ENCODE data around the gene MALRD1. TPM values are rescaled to one million over a fixed set of nuclear protein-coding genes. Genes with fewer than 3 reads are reported as not detected.

Gene MALRD1
- total RNA-seq, 4 donors from 2014 or later: 1.1 to 6.2 TPM; not detected in 2

DNA sequence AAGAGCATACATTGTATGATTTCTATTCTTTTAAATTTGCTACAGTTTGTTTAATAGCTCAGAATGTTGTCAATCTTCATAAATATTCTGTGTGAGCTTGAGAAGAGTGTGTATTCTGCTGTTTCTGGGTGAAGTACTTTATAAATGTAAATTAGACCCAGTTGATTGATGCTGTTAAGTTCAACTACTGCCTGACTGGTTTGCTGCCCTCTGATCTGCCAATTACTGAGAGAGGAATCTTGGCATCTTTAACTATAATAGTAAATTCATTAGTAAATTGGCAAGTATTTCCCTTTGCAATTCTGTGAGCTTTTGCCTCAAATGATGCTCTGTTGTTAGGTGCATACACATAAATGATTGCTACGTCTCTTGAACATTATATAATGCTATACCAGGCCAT, 512.6 kb downstream of the MALRD1 start:
- H3K9me3 ChIP-seq: no peaks in the 10 kb centered on the region
- no peak for TF ChIP-seq POLR2A (IDR thresholded peaks at IDR 0.05)
- TF ChIP-seq CTCF (IDR thresholded peaks at IDR 0.05): no peak
- no peaks in the 10 kb centered on the region for H3K27me3 ChIP-seq
- no peak overlapping the region for H3K27ac ChIP-seq
- no peak for DNase-seq
- intact Hi-C loops (cut with DNase I; ENCODE audit: low total_unique reads): no loop called here
- H3K4me3 ChIP-seq: no peak overlapping the region
- no peaks in the 10 kb centered on the region for H3K36me3 ChIP-seq
- H3K4me1 ChIP-seq: no peaks in the 10 kb centered on the region

DNA sequence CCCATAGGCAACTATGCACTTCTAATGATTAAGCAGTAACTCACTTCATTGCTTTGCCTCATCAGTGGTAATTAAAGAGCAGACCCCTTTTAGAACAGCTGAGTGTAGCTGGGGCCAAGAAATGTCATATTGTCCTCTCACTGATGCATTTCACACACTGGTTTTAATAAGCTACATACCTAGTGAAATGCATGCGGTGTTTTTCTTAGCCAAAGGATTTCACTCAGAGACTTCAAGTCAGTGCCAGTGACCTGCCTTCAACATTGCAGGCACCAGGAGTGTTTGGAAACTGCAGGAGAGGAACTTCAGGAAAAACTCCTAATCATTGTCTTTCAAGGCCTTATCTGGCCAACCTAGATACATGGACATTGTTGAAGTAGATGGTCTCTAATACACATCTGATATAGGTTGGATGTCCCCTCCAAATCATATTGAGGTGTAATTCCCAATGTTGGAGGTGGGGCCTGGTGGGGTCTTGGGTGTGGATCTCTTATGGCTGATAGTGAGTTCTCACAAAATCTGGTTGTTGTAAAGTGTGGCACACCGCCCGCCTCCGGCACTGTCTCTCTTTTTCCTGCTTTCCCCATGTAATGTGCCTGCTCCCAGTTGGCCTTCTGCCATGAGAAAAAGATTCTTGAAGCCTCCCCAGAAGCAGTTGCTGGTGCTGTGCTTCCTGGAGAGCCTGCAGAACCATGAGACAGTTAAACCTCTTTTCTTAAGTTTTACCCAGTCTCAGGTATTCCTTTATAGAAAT, 515.0 kb downstream of the MALRD1 start:
- intact Hi-C loops (cut with DNase I; ENCODE audit: low total_unique reads): no loop called here
- no peak for TF ChIP-seq POLR2A (IDR thresholded peaks at IDR 0.05)
- TF ChIP-seq CTCF (IDR thresholded peaks at IDR 0.05): no peak
- H3K27ac ChIP-seq: no peak overlapping the region

GRCh38 chr10:19570120-19570519, 521.5 kb downstream of the MALRD1 start:
- no peaks in the 10 kb centered on the region for H3K9me3 ChIP-seq
- no peak for TF ChIP-seq POLR2A (IDR thresholded peaks at IDR 0.05)
- TF ChIP-seq CTCF (IDR thresholded peaks at IDR 0.05): no peak
- intact Hi-C loops (cut with DNase I; ENCODE audit: low total_unique reads): no loop called here
- H3K4me3 ChIP-seq: no peak overlapping the region
- H3K36me3 ChIP-seq: no peaks in the 10 kb centered on the region
- no peaks in the 10 kb centered on the region for H3K4me1 ChIP-seq
- no peaks in the 10 kb centered on the region for H3K27me3 ChIP-seq
- no peak for DNase-seq
- H3K27ac ChIP-seq: no peak overlapping the region

More for the DNA sequence above, 515.0 kb downstream of the MALRD1 start:
- H3K4me3 ChIP-seq: no peak overlapping the region
- H3K27me3 ChIP-seq: no peaks in the 10 kb centered on the region
- no peaks in the 10 kb centered on the region for H3K36me3 ChIP-seq
- DNase-seq: no peak
- no peaks in the 10 kb centered on the region for H3K4me1 ChIP-seq
- no peaks in the 10 kb centered on the region for H3K9me3 ChIP-seq

DNA sequence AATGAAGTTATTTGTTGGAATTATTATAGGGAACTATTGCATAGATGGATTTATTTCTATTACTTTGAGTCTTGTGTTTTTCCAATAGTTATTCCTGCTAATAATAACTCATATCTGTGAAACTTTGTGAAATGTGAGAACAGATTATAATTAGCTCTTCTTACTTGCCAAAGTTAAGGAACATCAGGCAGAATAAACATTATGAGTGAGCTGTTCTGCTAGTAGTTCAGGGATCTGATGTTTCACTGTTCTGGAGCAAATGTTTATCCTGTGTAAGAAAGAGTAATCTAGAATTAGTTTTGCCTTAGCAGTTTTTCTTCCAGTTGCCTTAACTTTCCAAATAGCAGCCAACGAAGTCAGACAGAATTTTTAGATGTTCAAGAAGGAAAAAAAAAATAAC, 522.4 kb downstream of the MALRD1 start:
- Histone ChIP-seq H3K9me3 (no peaks in the 10 kb centered on the region), H3K4me3 (no peak overlapping the region), H3K27ac (peak overlapping the region in 1 of 2 donors; percentile 8), H3K36me3 (no peaks in the 10 kb centered on the region), H3K4me1 (no peaks in the 10 kb centered on the region), H3K27me3 (no peaks in the 10 kb centered on the region)
- intact Hi-C loops (cut with DNase I; ENCODE audit: low total_unique reads): no loop called here
- TF ChIP-seq POLR2A (IDR thresholded peaks at IDR 0.05) (no peak), CTCF (IDR thresholded peaks at IDR 0.05) (no peak)
- DNase-seq: no peak

GRCh38 chr10:19572056-19572455, 523.5 kb downstream of the MALRD1 start:
- TF ChIP-seq POLR2A (IDR thresholded peaks at IDR 0.05): no peak
- TF ChIP-seq CTCF (IDR thresholded peaks at IDR 0.05): no peak
- DNase-seq: no peak
- intact Hi-C loops (cut with DNase I; ENCODE audit: low total_unique reads): no loop called here
- Histone ChIP-seq H3K9me3 (no peaks in the 10 kb centered on the region), H3K27ac (no peak overlapping the region), H3K36me3 (no peaks in the 10 kb centered on the region), H3K4me3 (no peak overlapping the region), H3K4me1 (no peaks in the 10 kb centered on the region), H3K27me3 (no peaks in the 10 kb centered on the region)

Data from uterus (tissue), 4 donors.